NCI-H345 treated with DMSO at 0.1 percent for 48 hours (cell line): Measurements from ENCODE around the gene HDGF.

Experiments used
- DNase-seq: peaks from one replicate; lab custom pipeline; 2025; ENCODE audit not compliant: unreplicated experiment; lab: John Stamatoyannopoulos, UW

Gene HDGF

DNA sequence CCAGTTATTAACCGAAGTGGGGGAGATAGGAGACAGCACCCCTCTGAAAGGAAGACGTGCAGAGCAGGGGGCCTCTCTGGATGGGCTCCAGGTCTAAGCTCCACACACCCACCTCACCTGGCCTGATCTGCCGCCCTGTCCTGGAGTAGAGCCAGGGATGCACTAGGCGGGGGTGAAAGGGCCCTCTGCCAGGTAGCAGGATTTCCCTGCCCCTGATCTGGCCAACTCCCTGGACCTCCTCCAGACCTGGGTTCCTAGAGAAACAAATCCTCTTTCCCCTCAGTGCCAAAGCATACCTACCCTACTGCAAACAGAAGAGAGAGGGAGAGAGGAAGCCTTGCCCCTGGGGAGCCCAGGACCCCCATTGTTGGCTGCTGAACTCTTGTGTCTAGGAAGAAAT is 48.1 kb downstream of the HDGF start:
- no peak for DNase-seq

DNA sequence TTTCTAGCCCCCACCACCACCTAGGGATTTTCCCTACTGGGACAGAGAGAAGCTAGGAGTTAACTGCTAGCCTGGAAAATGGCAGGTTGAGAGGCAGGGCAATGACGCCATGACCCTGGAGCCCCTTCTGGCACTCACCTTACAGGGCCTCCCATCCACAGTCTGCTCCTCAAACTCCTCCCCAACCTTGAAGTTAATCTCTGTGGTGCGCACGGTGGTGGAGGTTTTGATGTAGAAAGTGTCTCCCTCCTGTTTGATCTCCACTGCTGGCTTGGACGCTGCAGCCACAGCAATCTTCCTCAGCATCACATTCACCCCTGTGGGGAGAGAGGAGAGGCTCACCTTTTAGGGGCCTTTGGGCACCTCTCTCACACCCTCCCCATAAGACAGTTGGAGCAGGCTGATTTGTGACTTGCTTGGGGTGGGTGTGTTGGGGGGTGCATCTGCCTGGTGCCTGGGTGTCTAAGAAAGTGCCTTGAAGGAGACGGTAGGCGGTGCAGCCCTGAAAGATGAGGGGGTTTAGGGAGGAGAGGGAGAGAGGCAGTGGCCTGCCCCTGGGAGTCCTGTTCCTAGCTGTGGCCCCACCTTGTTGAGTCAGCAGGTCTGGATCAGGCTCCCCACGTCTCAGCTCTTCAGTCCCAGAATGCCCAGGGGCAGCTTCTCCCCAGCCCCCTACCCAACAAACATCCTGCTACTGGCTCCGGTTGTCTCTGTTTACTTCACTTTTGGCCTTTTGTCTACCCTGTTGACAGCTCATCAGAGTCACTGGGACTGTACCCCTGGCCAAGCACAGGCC is 50.5 kb downstream of the HDGF start:
- DNase-seq: no peak

DNA sequence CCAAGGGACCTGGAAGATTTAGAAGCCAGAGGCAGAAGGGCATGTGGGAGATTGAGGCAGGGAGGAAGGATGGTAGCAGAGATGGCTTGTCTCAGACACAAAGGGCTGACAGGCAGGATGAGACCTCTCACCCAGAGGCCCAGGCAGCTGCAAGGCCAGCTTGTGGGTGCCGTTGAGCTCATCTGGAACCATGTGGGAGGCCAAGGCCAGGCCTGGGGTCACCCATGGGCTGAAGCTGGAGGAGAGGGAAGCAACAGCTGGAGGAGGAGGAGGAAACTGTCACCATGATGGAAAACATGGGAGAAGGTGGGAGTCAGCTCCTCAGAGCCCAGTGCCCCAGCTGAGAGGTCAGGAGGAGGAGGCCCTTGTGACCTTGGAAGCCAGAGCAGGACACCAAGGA is 52.5 kb downstream of the HDGF start:
- DNase-seq: no peak

DNA sequence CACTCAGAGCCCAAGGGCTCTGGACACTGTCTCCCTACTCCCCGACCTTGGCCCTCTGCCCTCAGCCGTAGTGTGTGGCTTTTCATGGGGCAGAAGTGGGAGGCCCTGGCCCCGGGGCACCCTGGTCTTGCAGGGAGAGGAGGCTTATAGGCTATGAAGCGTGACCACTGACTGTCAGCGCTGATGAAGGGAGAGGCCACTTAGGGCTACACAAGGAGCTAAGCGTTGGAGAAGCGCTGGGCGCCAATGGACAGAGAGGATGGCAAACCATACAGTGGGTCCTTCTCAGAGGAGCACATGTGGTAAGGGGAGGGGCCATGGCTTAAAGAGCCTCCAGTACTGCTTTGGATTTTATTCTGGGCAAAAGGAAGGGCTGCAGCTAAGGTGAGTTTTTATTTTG is 54.0 kb downstream of the HDGF start:
- DNase-seq: no peak

DNA sequence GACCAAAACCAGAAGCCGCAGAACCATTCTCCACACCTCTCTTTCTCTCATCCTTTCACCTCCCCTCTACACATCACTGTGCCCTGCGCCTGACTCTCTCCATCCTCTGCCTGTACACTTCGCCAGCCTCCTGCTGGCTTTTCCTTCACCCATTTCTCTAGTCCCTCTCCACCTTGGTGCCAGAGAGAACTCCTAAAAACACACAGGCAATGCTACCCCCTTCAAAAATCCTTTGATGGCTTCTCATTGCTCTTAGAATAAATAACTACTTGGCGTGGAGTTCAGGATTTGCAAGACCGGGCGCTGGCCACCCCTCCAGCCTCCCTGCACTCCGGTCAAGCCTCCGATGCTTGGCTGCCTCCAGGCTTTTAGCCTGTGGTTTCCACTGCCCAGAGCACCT is 54.7 kb downstream of the HDGF start:
- no peak for DNase-seq

DNA sequence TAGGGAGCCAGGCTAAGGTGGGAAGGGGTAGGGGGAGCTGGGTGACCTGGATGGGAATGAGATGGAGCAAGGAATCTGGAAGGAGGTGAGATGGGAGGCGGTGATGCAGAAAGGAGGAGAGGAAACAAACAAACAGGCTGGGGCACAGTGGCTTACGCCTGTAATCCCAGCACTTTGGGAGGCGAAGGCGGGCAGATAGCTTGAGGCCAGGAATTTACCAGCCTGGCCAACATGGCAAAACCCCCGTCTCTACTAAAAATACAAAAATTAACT is 56.8 kb downstream of the HDGF start:
- no peak for DNase-seq

DNA sequence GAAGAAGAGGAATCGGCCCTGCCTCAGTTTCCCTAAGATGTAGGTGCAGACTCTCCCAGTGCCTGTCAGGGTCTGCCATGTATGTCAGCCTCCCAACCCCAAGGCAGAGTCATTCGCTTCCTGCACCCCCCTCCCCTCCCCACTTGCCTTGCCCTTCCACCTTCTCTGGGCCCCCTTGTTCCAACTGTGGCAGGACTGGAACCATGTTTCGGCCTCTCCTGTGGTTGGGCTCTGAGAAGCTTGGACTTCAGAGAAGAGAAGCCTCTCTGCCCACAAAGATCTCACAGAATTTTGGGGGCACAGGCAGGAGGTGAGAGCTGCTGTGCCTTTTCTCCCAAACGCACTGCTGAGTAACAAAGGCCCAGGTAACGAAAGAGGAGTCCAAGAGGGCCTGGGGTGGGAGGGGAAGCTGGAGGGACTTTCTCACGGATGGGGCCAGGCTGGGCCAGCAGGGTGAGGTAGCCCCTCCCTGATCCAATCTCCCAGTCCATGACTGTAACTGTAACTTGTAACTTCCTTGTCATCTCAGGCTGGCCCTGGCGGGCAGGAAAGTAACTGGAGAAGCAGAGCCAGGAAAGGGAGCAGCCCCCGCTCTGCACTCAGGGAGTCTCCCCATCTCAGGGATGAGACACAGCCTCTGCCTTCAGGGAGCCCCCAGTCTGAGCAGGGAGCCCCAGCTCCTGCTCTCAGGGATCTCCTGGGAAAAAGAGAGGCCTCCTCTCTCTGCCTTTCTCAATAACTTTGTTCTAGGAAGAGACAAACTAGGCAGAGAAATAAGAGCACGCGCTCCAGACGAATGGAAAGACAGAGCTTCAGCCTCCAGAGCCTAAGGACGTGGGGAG is 57.4 kb downstream of the HDGF start:
- DNase-seq: no peak

DNA sequence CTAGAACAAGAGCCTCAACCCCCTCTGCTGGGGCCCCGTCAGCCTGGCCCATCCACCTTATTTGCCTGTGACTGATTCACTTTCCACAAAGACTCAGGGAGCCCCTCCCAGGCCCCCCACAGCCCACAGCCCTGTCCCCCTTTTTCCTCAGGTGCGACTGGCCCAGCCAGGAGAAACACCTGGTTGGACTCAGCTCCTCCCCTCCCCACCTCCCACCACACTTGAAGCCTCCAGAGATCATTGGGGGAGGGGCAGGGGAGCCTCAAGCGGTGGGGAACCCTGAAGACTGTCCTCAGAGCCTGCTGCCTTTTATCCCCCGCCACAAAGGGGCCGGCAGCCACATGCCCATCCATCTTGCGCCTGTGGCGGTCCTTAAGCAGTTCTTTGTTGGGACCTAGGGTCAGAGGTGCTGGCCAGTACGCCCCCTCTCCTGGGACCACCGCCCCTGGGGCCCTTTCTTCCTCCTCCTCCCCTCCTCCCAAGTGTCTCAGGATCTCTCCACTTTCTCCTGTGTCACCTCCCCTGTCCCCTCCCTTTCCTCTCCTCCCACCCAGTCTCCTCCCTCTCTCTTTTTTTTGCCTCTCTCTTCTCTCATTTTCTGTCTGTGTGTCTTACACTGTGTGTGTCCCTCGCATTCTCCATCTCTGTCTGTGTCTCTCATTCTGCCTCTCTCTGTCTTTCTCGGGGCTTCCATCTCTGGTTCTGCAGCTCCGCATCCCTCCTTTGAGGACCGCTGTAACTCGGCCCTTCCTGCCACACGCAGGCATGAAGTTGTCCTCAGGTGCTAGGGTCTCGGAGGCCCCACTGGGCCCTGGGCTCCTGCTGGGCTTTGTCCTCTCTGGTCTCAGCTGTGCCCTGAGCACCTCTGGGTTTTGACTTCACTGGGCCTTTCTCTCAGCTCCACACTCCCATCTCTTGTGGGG is 58.3 kb downstream of the HDGF start:
- DNase-seq: peak; percentile 77

DNA sequence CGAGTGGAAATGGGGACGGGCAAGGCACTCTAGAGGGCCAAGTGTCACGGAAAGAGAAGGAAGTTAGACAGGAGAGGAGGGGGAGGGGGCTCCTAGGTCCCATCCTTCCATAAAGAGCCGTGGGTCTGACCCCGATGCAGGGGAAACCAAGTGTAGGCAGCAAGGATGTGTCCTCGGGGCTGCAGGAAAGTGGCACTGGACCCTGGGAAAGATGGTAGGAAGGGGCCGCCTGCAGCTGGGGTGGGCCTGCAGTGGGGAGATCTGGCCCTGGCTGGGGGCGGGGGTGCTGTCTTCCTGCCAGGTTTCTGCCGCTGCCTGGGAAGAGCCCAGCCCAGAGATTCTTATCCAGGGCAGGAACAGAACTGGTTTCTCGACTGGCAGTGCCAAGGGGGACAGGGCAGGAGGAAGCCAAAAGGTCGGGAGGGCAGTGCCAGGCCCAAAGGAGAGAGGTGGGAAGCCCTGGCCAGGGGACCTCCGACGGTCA is 59.0 kb downstream of the HDGF start:
- no peak for DNase-seq
